CD14-positive monocyte (primary cell): ENCODE measurements around the gene TENM3. TPM values are rescaled to one million over a fixed set of nuclear protein-coding genes. Genes with fewer than 3 reads are reported as not detected.

Experiments
- DNase-seq, 3 donors: peaks; one replicate each; pipeline ENCODE4 v3.0.0-alpha.2; 2011 to 2022
- H2AFZ ChIP-seq: 2 replicates; pipeline ENCODE4 v1.6.0; 2012; ENCODE audit warnings: mild to moderate bottlenecking, low read depth, low read length, inconsistent platforms; ENCODE audit not compliant: insufficient read depth, poor library complexity, severe bottlenecking
- H3K27ac ChIP-seq, 2 donors: 1 replicate in 1 of 2; 2 replicates in 1 of 2; pipeline ENCODE4 v1.5.1; 2012 to 2013; ENCODE audit warnings: low read length in 2 of 2, control low read depth in 1 of 2, inconsistent platforms in 1 of 2, low read depth in 1 of 2, mild to moderate bottlenecking in 1 of 2
- H3K27me3 ChIP-seq, 2 donors: one replicate each; pipeline versions ENCODE4 v1.6.0 to v1.6.1; 2011 to 2013; ENCODE audit warnings: low read length in 2 of 2; ENCODE audit not compliant: control insufficient read depth in 2 of 2, insufficient read depth in 2 of 2
- H3K36me3 ChIP-seq, 2 donors: replicated peaks in 1 of 2; 1 replicate in 1 of 2; 2 replicates in 1 of 2; pipeline versions ENCODE4 v1.5.1 to v1.6.1; 2012 to 2013; ENCODE audit warnings: low read length in 2 of 2, control low read depth in 1 of 2, inconsistent platforms in 1 of 2, mild to moderate bottlenecking in 1 of 2; ENCODE audit not compliant: insufficient read depth in 2 of 2, control insufficient read depth in 1 of 2
- H3K4me1 ChIP-seq, 2 donors: 1 replicate in 1 of 2; 2 replicates in 1 of 2; pipeline versions ENCODE4 v1.5.1 to v1.6.1; 2012 to 2013; ENCODE audit warnings: low read length in 2 of 2, control low read depth in 1 of 2, inconsistent platforms in 1 of 2, mild to moderate bottlenecking in 1 of 2, moderate library complexity in 1 of 2; ENCODE audit not compliant: insufficient read depth in 2 of 2, control insufficient read depth in 1 of 2
- H3K4me2 ChIP-seq: replicated peaks from 2 replicates; pipeline ENCODE3; 2012; ENCODE audit warnings: low read length, moderate library complexity, mild to moderate bottlenecking; ENCODE audit not compliant: poor library complexity, severe bottlenecking; ENCODE audit errors: extremely low read depth
- H3K4me3 ChIP-seq, 3 experiments: fragments of 200-600 bp in 1 of 3; sonication (generic) in 1 of 3; replicated peaks in 1 of 3; 1 replicate in 2 of 3; 2 replicates in 1 of 3; pipeline ENCODE4 v1.5.1; 2011 to 2013; ENCODE audit warnings: low read length in 3 of 3, mild to moderate bottlenecking in 3 of 3, control low read depth in 2 of 3, low read depth in 2 of 3, inconsistent platforms in 1 of 3, moderate library complexity in 1 of 3
- H3K79me2 ChIP-seq: 2 replicates; pipeline ENCODE4 v1.6.0; 2012; ENCODE audit warnings: mild to moderate bottlenecking, control low read depth, inconsistent platforms, low read length, moderate library complexity; ENCODE audit not compliant: insufficient read depth
- H3K9ac ChIP-seq: 2 replicates; pipeline ENCODE4 v1.6.0; 2017; ENCODE audit warnings: low read length, mild to moderate bottlenecking; ENCODE audit not compliant: insufficient read depth, poor library complexity, severe bottlenecking
- H3K9me3 ChIP-seq, 2 donors: replicated peaks in 1 of 2; 1 replicate in 1 of 2; 2 replicates in 1 of 2; pipeline versions ENCODE4 v1.5.1 to v1.6.1; 2012 to 2013; ENCODE audit warnings: low read length in 2 of 2, control low read depth in 1 of 2; ENCODE audit not compliant: control insufficient read depth in 1 of 2, insufficient read depth in 1 of 2
- H4K20me1 ChIP-seq: 2 replicates; pipeline ENCODE4 v1.6.0; 2012; ENCODE audit warnings: mild to moderate bottlenecking, low read length, control low read depth, moderate library complexity; ENCODE audit not compliant: insufficient read depth
- H3K27ac Mint-ChIP-seq, 7 donors: one replicate each; pipeline ENCODE4 v1.8.0; 2020; ENCODE audit warnings: mild to moderate bottlenecking in 7 of 7, mixed read lengths in 7 of 7, moderate library complexity in 6 of 7, inconsistent platforms in 2 of 7
- H3K27me3 Mint-ChIP-seq, 3 donors: one replicate each; pipeline ENCODE4 v1.8.0; 2021 to 2022; ENCODE audit warnings: low read depth in 3 of 3, mild to moderate bottlenecking in 3 of 3, mixed read lengths in 3 of 3, moderate library complexity in 3 of 3, inconsistent platforms in 1 of 3
- H3K36me3 Mint-ChIP-seq, 2 donors: one replicate each; pipeline ENCODE4 v1.8.0; 2020; ENCODE audit warnings: mixed read lengths in 2 of 2, inconsistent platforms in 1 of 2, mild to moderate bottlenecking in 1 of 2
- H3K4me1 Mint-ChIP-seq: one replicate; pipeline ENCODE4 v1.8.0; 2020; ENCODE audit warnings: mild to moderate bottlenecking, mixed read lengths
- H3K4me3 Mint-ChIP-seq, 2 donors: one replicate each; pipeline ENCODE4 v1.8.0; 2020; ENCODE audit warnings: mild to moderate bottlenecking in 2 of 2, mixed read lengths in 2 of 2, moderate library complexity in 1 of 2
- H3K9me3 Mint-ChIP-seq, 7 donors: one replicate each; pipeline ENCODE4 v1.8.0; 2020 to 2022; ENCODE audit warnings: mixed read lengths in 7 of 7, mild to moderate bottlenecking in 6 of 7, moderate library complexity in 6 of 7, inconsistent platforms in 2 of 7
- CTCF ChIP-seq: fragments of 200-600 bp; IDR thresholded peaks from one replicate; pipeline ENCODE4 v1.8.0; 2022; ENCODE audit warnings: antibody characterized with exemption, mild to moderate bottlenecking
- WGBS: methylation state at CpG from one replicate; pipeline ENCODE4 v1.1.5; 2013; ENCODE audit warnings: missing lambda C conversion rate; ENCODE audit not compliant: insufficient coverage; 5-methylcytosine and 5-hydroxymethylcytosine counted together
- intact Hi-C, 2 donors: fragments of 100-400 bp; cut with micrococcal nuclease; formaldehyde crosslinking; loops; one replicate each; pipeline versions ENCODE4 v1.15.0 to v1.15.1; 2023
- polyA plus RNA-seq, 3 donors: library from polyadenylated mRNA; depleted of rRNA in 1 of 3; unstranded in 2 of 3; stranded (reverse) in 1 of 3; fragments of 300-500 nt in 2 of 3; fragments of >200 nt in 1 of 3; fragmentation: Illumina TruSeq in 2 of 3; gene quantifications; 1 replicate in 2 of 3; 2 replicates in 1 of 3; pipeline ENCODE4 v1.2.3, GENCODE V29; 2012 to 2021

The TENM3 gene
- polyA plus RNA-seq, 3 donors: not detected

- H3K4me1 ChIP-seq: peaks cover 13 to 24% of the 10 kb centered on the region in 2 donors
- intact Hi-C loops: loop anchor here in 1 of 2 donors (10.0 kb wide), 1 partner anchor 319 kb away; no protein-coding TSS in a partner anchor
Observed at GRCh38 chr4:182804131-182804530, 560.9 kb downstream of the TENM3 start.

GRCh38 chr4:182805321-182805720, 562.1 kb downstream of the TENM3 start:
- H3K27me3 Mint-ChIP-seq: peaks cover 18 to 23% (median 22%) of the 10 kb centered on the region in 3 donors
- TF ChIP-seq CTCF: no peak
- H3K27me3 ChIP-seq: peaks cover 0 to 4% of the 10 kb centered on the region in 2 donors
- H3K4me1 Mint-ChIP-seq: peaks cover 7% of the 10 kb centered on the region
- no peaks in the 10 kb centered on the region for H4K20me1 ChIP-seq
- H3K4me1 ChIP-seq: peaks cover 20 to 35% of the 10 kb centered on the region in 2 donors
- no peaks in the 10 kb centered on the region for H3K79me2 ChIP-seq
- no peak overlapping the region for H3K9ac ChIP-seq
- no peaks in the 10 kb centered on the region for H3K36me3 Mint-ChIP-seq
- DNase-seq: no peak
- no peaks in the 10 kb centered on the region for H3K36me3 ChIP-seq
- H3K9me3 Mint-ChIP-seq: peaks cover 0 to 19% (median 6%) of the 10 kb centered on the region in 7 donors
- H3K4me3 ChIP-seq: no peak overlapping the region
- H3K27ac Mint-ChIP-seq: no peak overlapping the region
- no peak overlapping the region for H3K27ac ChIP-seq
- H2AFZ ChIP-seq: peak overlapping the region; percentile 73
- intact Hi-C loops: loop anchor here in 1 of 2 donors (10.0 kb wide), 1 partner anchor 321 kb away; no protein-coding TSS in a partner anchor
- peak overlapping the region in 1 of 2 donors; percentile 27 for H3K4me3 Mint-ChIP-seq
- WGBS: 74% methylated on average over 9 of the region's 9 CpGs
- H3K4me2 ChIP-seq: no peak overlapping the region
- peaks cover 2 to 28% of the 10 kb centered on the region in 2 donors for H3K9me3 ChIP-seq

More at GRCh38 chr4:182804131-182804530, 560.9 kb downstream of the TENM3 start:
- H2AFZ ChIP-seq: no peak overlapping the region
- no peak overlapping the region for H3K4me2 ChIP-seq
- no peak for TF ChIP-seq CTCF
- H3K27me3 Mint-ChIP-seq: peaks cover 18 to 23% (median 22%) of the 10 kb centered on the region in 3 donors
- H3K9ac ChIP-seq: no peak overlapping the region
- H3K27me3 ChIP-seq: peaks cover 0 to 4% of the 10 kb centered on the region in 2 donors
- no peak overlapping the region for H3K4me3 Mint-ChIP-seq
- no peaks in the 10 kb centered on the region for H3K79me2 ChIP-seq
- H3K36me3 Mint-ChIP-seq: no peaks in the 10 kb centered on the region
- H3K27ac ChIP-seq: no peak overlapping the region
- no peak overlapping the region for H3K4me3 ChIP-seq
- H4K20me1 ChIP-seq: no peaks in the 10 kb centered on the region
- H3K9me3 Mint-ChIP-seq: peaks cover 7 to 23% (median 12%) of the 10 kb centered on the region in 7 donors
- H3K36me3 ChIP-seq: no peaks in the 10 kb centered on the region
- peaks cover 7% of the 10 kb centered on the region for H3K4me1 Mint-ChIP-seq
- WGBS: 95% methylated on average over 5 of the region's 8 CpGs
- no peak for DNase-seq
- H3K27ac Mint-ChIP-seq: no peak overlapping the region
- H3K9me3 ChIP-seq: peaks cover 13 to 30% of the 10 kb centered on the region in 2 donors
